Fibroblast of mammary gland (primary cell): ENCODE data around the gene VASH2.

ENCODE experiments used
- DNase-seq: peaks from one replicate; pipeline ENCODE4 v3.0.0-alpha.2; 2010; ENCODE audit warnings: low read depth
- H3K4me3 ChIP-seq: 2 replicates; pipeline ENCODE4 v1.5.1; 2011; ENCODE audit warnings: low read depth, mild to moderate bottlenecking, low read length, moderate library complexity; ENCODE audit not compliant: control insufficient read depth
- CTCF ChIP-seq: conservative IDR thresholded peaks from 2 replicates; pipeline ENCODE4 v1.5.1; 2011; ENCODE audit warnings: low read depth, low read length, inconsistent platforms; ENCODE audit not compliant: control insufficient read depth, insufficient read depth

The VASH2 gene

DNA sequence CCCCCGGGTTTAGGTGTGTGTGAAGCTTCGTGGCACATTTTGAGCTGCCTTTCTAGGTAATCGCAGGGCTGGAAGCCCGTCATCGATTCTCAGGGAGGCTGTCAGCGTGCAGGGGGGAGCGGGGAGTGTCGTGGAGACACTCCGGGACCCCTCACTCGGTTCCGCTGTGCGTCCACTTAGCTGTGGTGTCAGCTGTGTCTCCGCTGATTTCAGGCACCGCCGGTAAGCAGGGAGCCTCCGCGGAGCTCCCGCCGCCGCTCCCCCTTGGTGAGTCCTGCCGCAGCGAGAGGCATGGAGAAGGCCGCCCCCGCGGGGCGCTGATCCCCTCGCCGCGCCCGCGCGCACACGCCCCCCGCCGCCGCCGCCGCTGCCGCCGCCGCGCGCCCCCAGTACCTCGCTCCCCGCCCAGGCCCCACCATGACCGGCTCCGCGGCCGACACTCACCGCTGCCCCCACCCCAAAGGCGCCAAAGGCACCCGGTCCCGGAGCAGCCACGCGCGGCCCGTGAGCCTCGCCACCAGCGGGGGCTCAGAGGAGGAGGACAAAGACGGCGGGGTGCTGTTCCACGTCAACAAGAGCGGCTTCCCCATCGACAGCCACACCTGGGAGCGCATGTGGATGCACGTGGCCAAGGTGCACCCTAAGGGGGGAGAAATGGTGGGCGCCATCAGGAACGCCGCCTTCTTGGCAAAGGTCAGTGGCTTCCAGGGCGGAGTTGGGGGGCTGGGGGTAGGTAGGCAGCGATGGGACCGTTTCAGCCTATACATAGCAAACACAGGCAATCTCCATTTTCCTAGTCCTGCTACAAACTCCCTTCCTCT, 995 bp downstream of the VASH2 start:
- peak overlapping the region; percentile 48 for H3K4me3 ChIP-seq
- TF ChIP-seq CTCF = no peak
- DNase-seq = no peak

DNA sequence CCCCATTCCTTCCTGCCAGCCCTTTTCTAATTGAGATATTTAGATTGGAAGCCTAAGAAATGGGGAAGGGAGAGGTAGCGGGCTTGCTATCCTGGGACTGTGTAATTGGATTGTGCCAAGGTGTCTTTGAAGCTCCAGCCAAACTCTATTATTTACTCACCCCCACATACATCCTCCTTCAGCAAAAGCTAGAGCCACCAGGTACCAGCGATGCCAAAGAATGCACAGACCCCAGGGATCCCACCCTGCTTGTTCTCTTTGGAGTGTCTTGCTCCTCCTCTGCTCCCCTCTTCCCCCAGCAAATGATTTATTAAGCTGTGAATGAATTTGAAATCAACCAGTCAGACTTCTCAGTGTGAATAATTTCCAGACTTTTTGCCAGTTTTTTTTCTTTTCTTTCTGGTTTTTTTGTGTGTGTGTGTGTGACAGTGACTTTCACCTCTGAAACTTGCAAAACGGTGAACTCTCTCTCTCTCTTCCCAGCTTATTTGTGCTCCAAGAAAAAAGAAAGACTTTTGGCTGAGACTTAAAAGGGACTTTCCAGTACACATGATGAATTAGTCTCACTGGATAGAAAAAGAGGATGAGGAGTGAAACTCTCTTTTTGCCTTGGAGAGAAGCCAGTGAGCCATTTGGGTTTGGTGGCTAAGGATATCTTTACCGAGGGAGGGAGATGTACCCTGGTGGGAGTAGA, 1.8 kb downstream of the VASH2 start:
- DNase-seq = no peak
- no peak overlapping the region for H3K4me3 ChIP-seq
- no peak for TF ChIP-seq CTCF

- H3K4me3 ChIP-seq = no peak overlapping the region
- no peak for DNase-seq
- no peak for TF ChIP-seq CTCF
Observed at GRCh38 chr1:212952641-212952976, 2.3 kb downstream of the VASH2 start.

GRCh38 chr1:212953321-212953720, 3.0 kb downstream of the VASH2 start:
- H3K4me3 ChIP-seq = no peak overlapping the region
- TF ChIP-seq CTCF = no peak
- no peak for DNase-seq

GRCh38 chr1:212954514-212954913, 4.2 kb downstream of the VASH2 start:
- DNase-seq = no peak
- no peak for TF ChIP-seq CTCF
- no peak overlapping the region for H3K4me3 ChIP-seq

DNA sequence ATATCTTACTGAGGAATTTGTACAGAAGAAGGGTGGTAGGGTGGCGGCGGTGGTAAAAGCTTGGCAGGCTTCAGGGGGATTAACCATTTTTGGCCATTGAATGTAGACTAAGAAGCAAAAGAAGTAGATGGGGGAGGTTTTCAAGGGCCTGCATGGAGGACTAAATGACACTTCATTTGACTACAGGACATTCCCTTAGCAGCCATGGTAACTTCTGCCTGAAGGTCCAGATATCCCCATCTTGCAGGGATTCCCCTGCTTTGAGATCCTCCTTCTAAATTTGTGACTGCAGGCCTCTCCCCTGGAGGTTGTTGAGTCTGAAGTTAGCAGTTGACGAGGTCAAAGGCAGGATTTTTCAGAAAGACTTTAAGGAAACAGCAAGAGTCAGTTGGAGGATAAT, 4.8 kb downstream of the VASH2 start:
- DNase-seq = no peak
- no peak for TF ChIP-seq CTCF

More for the DNA sequence above, 4.8 kb downstream of the VASH2 start:
- no peak overlapping the region for H3K4me3 ChIP-seq
